HG03432 (cell line): ENCODE measurements around the gene SLC29A3.
A peak's percentile ranks its signal among the peaks of the same experiment; 100 is the strongest.

Experiments used
- ATAC-seq: cut with Tn5 transposase; IDR thresholded peaks from one replicate; pipeline ENCODE4 v1.9.1; 2021; ENCODE audit warnings: mild to moderate bottlenecking, moderate library complexity; ENCODE audit not compliant: unreplicated experiment

The SLC29A3 gene

DNA sequence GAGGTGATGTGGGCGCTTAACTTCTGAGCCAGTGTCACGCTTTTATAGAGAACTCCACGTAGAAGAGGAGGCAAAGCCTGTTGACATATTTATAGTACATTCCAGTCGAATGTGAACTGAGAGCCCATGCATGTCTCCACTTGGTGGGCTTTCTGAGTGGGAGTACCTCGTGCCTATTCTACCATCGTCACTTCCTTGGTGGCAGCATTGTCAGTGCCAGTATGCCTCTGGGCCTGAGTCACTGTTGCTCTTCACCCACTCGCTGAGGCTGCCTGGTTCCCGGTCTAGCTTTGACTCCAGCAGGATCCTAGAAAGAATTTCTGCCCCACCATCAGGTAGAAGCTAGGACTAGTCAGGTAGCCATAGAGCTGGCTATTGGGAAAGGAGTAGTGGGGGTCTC is 47.6 kb downstream of the SLC29A3 start:
- ATAC-seq, result no peak

GRCh38 chr10:71367271-71367670 is 48.2 kb downstream of the SLC29A3 start:
- no peak for ATAC-seq

DNA sequence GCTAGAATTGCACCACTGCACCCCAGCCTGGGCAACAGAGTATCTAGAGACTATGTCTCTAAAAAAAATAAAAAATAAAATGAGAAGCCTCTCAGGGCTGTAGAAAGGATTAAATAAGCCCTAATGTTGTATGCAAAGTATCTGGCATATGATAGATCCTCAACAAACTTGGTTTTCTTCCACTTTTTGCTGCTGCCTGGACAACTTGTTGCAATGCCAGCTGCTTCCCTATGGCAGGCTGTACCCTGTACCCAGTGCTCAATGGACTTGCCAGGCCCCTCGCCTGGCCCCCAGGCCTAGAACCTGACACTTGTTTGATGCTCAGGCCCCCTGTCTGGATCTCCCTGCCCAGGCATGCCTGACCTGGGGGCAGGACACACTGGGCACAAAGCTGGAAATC is 49.1 kb downstream of the SLC29A3 start:
- no peak for ATAC-seq

DNA sequence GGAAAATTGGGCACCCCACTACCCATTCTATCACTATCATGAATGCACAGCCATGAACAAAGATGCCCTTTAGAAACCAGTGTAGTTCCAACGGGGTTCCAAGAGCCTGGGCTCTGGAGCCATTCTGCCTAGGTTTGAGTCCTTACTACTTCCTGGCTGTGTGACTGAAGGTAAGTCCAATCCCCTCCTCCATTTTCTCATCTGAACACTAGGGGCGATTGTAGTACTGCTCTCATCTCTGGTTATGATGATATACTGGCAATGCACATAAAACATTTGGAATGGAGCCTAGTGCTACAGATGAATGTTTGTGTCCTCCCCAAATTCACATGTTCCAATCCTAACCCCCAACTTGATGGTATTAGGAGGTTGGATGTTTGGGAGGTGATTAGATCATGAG is 49.6 kb downstream of the SLC29A3 start:
- no peak for ATAC-seq

DNA sequence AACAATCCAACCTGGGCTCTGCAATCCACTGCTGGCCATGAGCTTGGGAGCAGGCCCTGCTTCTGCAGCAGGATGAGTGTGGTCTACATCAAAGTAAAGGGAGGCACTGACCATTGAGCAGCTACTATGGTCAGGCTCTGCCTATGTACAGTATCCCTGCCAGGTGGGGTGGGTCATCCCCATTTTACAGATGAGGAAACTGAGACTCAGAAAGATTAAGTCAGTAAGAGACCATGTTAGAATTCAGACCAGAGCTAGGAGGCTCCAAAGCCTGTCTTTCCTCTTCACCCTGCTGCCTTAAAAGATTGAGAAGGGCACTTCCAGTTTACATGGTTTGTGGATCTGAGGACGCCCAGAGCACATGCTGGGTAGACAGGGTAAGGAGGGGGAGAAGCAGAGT is 50.5 kb downstream of the SLC29A3 start:
- no peak for ATAC-seq

DNA sequence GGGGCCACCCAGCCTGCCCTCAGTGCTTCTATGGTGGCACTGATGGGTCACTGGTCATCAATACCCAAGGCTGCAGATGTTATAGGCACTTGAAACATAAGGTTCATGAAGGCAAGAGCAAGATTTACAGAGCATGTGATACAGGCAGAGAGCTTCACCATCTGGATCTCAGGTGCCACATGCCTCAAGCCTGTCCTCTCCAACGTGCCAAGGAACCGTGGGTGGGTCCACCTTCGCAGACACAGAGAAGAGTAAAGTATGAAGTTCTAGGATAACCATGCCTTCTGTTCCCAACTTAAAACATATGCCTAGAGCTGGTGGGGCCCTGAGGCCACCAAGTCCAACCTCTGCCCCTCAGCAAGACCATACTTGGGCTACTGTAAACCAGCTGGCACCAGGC is 51.0 kb downstream of the SLC29A3 start:
- no peak for ATAC-seq

- peak; percentile 62 for ATAC-seq
Observed at GRCh38 chr10:71371750-71372166, 52.7 kb downstream of the SLC29A3 start.

- ATAC-seq, result peak; percentile 46
Observed at GRCh38 chr10:71372882-71373495, 53.9 kb downstream of the SLC29A3 start.

DNA sequence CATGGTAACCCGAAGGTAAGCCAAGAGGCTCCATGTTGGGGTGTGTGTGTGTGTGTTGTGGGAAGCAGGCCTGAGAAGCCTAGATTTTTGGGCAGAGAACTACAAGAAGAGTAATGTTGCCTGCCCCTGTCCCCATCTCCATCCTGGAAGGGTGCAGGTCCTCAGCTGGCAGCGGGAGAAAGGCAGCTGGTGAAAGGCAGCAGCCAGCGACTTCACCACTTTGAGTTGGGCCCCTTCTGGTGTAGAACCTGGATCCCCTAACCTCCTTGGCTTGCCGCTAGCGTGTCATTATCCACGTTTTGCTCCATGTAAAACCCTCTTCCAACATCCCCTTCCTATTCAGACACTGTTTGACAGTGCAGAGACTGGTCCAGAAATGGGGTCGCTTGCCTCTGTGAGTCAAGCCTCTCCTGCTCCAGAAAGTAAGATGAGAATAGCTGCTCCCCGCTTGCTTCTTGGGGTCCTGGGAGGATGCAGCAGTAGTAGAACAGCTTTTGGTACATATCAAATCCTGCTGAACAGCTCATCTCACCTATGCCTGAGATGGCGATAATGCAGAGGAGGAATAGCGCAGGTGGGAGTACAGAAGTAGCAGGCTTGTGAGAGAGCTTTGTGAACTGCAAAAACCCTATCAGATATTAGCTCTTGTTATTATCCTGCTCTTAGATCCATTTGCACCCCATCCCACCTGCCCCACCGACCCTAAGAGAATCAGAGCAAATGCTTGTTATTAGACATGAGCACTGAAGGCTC is 55.6 kb downstream of the SLC29A3 start:
- no peak for ATAC-seq

DNA sequence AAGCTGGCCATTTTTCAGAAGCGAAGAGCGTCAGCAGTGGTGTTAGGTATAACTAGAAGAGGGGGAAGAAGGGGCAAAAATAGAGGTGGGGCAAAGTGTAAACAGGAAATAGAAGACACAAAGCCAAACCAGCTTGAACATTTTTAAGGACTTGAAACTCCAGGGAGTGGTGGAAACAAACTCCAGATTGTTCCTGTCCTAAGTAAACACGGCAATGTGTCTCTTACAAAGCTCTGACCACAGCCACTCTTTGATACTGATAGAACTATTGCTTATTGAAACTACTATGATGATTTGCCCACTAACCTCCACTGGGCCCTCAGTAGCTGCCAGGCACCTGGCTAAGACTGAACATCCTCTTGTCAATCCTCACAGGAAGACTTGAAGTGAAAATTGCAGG is 56.9 kb downstream of the SLC29A3 start:
- ATAC-seq, result no peak

DNA sequence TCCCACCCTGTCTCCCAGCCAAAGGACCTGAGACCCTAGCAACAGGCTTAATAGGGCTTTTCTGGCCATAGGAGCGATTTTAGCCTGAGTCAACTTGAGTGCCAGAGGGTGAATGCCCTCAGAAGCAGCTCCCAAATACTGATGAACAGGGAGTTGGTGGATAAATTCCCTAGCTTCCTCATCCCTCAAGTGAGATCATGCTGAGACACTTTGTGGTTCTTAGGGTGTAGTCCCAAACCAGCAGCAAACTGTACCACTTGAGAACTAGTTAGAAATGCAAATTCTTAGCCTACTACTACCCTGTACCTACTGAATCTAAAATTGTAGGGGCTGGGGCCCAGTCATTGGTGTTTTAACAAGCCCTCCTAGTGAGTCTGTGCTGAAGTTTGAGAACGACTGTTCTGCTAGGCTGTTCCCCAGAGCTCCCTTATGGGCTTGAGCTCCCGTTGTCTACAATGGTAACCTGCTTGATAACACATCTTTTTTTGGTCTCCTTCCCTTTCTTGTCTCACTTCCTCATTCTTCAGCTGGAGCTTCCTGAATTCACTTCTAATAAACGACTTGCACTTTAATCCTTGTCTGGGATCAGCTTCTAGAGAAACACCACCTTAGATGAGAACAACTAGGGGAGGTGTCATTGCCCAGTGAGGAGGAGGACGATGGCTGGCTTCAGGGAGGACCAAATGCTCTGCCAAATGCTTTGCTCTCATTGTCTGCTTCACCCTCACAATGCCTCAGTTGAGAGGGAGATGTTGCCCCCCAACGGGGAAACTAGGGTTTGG is 59.5 kb downstream of the SLC29A3 start:
- no peak for ATAC-seq

DNA sequence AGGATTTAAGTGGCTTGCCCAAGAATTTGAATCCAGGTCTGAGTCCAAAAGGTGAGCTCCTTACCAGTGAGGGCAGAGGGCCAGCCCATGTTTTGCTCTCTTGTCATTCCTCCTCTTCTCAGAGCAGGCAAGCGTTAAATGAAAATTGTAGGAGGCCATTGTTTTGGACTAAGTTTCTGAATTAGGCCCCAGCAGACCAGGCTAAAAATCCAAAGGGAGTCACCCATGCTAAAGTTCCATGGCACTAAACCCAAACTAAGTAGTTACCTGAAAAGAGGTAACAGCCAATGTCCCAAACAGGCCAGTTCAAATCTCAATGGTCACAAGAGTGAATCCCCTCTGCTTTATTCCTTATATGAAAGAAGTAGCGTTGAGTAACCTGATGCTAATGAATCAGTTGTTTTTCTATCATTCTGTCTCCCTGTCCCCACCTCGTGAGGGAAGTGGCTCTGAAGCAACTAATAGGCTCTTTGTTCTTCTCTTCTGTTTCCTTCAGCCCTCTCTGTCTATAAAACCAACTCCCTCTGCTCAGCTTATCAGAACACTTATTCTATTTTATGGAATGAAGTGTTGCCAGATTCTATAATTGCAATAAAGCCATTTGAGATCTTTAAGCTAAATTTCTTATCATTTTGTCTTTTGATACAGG is 60.2 kb downstream of the SLC29A3 start:
- ATAC-seq, result no peak

DNA sequence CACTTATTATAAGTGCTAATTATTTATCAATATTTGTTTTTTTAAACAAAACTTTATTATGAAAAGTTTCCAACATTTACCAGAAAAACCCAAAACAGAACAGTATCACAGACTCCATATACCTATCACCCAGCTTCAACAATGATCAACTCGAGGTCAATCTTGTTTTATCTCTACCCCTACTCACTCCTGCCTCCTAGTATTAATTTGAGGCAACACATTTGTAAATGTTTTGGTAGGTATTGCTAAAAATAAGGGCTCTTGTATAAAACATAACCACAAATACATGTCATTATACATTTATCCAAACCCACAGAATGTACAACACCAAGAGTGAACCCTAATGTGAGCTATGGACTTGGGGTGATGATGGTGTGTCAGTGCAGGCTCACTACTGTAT is 61.8 kb downstream of the SLC29A3 start:
- no peak for ATAC-seq

DNA sequence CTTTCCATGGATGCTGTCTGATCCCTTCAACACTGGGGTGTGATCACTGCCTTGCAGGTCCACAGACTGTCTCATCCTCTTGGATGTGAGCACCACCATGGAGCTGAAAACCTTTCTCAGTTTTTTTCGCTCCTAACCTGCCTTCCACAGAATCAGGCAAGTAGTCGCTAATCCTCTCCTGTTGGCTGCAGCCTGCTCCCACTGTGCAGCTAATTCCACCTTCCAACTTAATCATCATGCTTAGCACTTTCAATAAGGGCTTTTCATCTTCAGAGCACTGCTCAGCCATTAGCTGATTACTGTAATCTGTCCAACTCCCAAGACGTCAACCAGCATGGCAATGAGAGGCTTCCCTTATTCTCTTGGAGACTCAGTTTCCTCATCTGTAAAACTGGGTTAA is 62.6 kb downstream of the SLC29A3 start:
- ATAC-seq, result no peak

DNA sequence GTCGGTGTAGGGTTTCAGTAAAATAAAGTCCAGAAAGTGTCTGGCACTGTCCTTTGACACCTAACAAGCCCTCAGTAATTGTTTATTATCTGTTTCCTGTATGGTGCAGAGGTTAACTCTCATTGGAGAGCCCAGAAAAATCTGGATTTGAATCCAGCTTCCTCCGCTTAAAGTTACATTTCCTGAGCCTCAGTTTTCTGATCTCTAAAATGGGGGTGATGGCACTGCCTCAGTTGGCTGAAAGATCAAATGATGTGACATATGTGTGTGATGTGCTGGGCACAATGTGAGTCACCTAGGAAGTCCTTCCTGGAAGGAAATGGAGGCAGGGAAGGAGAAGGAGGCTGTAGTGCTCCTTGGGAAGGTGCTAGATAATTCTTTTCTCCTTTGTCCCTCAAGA is 63.0 kb downstream of the SLC29A3 start:
- no peak for ATAC-seq

- ATAC-seq, result no peak
Observed at GRCh38 chr10:71382757-71383156, 63.7 kb downstream of the SLC29A3 start.

DNA sequence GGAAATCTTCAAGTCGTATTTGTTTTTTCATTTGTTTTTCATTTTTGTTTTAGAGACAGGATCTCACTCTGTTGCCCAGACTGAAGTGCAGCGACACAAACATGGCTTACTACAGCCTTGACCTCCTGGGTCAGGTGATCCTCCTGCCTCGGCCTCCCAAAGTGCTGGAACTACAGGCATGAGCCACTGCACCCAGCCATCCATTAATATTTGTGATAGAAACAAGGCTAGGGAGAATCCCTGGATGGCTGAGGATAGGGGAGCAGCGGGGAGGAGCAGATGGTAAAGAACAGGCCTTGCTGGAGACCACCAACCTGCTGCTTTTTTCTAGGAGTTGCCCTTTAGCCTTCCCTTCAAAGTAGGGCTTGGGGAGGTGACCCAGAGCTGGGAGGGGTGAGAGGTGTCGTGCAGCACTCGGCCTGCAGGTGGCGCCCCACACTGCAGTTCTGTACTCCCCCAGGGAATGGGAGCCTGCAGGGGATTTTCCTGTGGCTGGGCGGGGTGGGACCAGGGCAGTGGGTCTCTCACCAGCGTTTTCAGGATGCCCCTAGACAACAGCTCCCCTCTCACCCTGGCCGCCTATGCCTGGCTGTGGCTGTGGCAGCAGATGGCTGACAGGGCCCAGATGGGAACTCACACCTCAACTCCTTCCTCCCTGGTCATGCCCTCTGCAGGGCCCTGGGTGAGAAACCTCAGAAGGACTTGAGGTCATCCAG is 65.1 kb downstream of the SLC29A3 start:
- ATAC-seq, result no peak

DNA sequence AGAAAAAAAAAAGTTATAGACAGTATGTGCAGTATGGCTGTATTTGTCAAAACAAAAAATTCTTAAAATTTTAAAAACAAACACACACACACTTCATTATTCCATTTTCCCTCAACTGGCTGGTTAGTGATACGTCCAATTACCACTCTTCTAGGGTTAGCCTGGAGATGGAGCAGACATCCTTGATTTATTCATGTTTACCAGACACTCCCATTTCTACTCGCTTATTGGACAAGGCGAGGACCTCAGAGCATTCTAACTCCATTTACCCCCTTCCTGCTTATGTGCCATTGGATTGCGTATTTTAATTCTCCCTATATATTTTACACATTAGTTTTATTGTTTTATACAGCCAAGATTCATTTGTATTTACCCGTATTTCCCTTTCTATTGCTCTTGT is 69.1 kb downstream of the SLC29A3 start:
- no peak for ATAC-seq

DNA sequence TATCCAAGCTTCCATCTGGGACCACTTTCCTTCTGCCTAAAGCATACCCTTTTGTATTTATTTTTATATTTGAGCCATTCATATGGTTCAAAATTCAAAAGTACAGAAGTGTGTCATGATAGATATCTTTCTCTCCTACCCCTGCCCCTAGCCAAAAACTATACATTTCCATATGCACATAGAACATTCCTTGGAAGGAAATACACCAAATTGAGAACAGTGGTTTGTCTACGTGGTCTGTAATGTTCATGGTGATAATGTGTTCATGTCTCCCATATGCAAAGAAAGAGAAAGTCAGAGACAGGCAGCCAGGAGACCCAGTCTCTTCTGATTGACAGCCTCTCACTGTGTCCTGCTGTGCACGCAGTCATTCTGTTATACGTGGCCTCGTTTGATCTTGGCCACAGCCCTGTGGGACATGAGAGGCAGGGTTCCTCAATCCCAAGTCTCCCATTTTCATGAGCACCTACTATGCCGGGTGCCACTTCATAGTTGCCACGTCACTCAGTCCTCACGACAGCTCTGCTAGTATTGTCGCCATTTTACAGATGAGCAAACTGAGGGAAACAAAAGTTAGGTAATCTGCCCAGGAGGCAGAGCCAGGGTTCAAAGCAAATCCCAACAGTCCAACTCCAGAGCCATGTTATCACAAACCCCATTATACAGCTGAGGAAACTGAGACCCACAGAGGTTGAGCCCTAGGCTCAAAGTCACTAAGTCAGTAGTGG is 69.7 kb downstream of the SLC29A3 start:
- ATAC-seq, result no peak

DNA sequence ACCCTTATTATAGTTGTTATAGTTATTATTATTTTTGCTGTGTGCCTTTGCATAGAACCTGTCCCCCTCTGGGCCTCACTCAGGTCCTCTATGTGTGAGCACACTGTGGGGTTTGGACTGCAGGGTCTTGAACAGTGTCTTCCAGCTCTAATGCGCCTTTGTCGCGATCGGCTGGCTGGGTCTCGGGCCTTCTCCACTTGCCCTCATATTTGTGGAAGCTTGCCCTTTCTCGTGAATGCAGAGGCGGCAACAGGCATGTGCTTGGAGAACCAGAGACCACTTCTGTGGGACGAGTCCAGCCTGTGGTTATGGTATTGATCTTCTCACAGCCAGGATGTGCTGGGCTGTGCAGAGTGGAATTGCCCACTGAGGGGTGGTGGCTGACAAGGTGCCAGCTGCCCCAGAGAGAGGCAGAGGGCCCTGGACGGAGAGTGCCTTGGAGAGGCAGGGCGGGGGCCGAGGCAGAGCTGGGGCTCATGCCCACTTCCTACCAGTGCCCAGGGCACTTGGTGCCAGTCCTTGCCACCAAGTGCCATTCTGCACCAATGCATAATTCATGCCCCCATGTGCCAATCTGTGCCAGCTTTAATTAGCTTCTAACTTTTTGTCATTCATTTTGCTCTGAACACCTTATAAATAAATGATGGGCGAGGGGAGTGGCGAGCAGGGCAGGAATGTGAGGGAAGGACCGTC is 70.9 kb downstream of the SLC29A3 start:
- no peak for ATAC-seq
